Subcutaneous abdominal adipose tissue (tissue), 5 donors: ENCODE measurements around the gene KCNC2.

Source experiments
- H3K27ac ChIP-seq: one replicate; pipeline ENCODE4 v1.7.0; 2013; ENCODE audit warnings: low read depth, mild to moderate bottlenecking, inconsistent platforms, low read length, moderate library complexity
- H3K27me3 ChIP-seq, 5 donors: one replicate each; pipeline ENCODE4 v1.7.0; 2013; ENCODE audit warnings: low read length in 5 of 5, inconsistent platforms in 1 of 5; ENCODE audit not compliant: control insufficient read depth in 5 of 5, insufficient read depth in 4 of 5
- H3K36me3 ChIP-seq, 5 donors: one replicate each; pipeline ENCODE4 v1.7.0; 2013; ENCODE audit warnings: low read length in 5 of 5; ENCODE audit not compliant: control insufficient read depth in 5 of 5, insufficient read depth in 5 of 5
- H3K4me1 ChIP-seq, 5 donors: one replicate each; pipeline ENCODE4 v1.7.0; 2013; ENCODE audit warnings: low read length in 5 of 5, mild to moderate bottlenecking in 3 of 5, moderate library complexity in 1 of 5; ENCODE audit not compliant: control insufficient read depth in 5 of 5, insufficient read depth in 5 of 5
- H3K4me3 ChIP-seq, 5 donors: one replicate each; pipeline ENCODE4 v1.7.0; 2013; ENCODE audit warnings: low read length in 5 of 5, low read depth in 1 of 5
- H3K9ac ChIP-seq, 5 donors: one replicate each; pipeline ENCODE4 v1.7.0; 2013; ENCODE audit warnings: low read length in 5 of 5, mild to moderate bottlenecking in 4 of 5, moderate library complexity in 3 of 5
- H3K9me3 ChIP-seq, 5 donors: one replicate each; pipeline ENCODE4 v1.7.0; 2013; ENCODE audit warnings: low read length in 5 of 5; ENCODE audit not compliant: control insufficient read depth in 5 of 5
- donor health status: healthy.
- donor health status: healthy.
- donor health status: healthy.
- donor health status: healthy.
- donor health status: healthy.

The KCNC2 gene

GRCh38 chr12:75081305-75081704 lies 128.3 kb downstream of the KCNC2 start:
- Histone ChIP-seq H3K27ac (no peak overlapping the region), H3K9ac (no peak overlapping the region), H3K36me3 (no peaks in the 10 kb centered on the region), H3K4me1 (no peaks in the 10 kb centered on the region), H3K27me3 (no peaks in the 10 kb centered on the region), H3K9me3 (no peaks in the 10 kb centered on the region), H3K4me3 (no peak overlapping the region)

DNA sequence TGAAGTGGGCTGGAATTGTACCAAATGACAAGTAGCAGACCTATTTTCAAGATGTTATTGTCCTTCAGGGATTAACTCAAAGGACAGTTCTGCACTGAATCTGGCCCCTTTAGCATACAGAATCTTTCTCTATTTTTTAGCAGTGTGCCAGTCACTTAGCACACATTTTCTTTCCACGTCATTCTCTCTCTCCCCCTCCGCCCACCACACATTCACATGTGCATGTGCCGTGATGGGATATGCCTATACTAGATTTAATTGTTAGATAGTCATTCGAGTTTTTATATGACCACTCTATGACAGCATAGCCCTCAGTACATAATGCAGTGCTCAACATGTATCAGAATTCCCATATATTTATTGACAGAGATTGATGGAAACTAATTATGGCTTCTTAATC lies 129.1 kb downstream of the KCNC2 start:
- Histone ChIP-seq H3K9ac (no peak overlapping the region), H3K9me3 (no peaks in the 10 kb centered on the region)

GRCh38 chr12:75065482-75065881 lies 144.2 kb downstream of the KCNC2 start:
- Histone ChIP-seq H3K4me1 (no peaks in the 10 kb centered on the region), H3K4me3 (no peak overlapping the region)

More for the DNA sequence above, 129.1 kb downstream of the KCNC2 start:
- no peak overlapping the region for H3K27ac ChIP-seq
- H3K4me1 ChIP-seq, result no peaks in the 10 kb centered on the region
- no peaks in the 10 kb centered on the region for H3K27me3 ChIP-seq
- H3K36me3 ChIP-seq, result no peaks in the 10 kb centered on the region
- H3K4me3 ChIP-seq, result no peak overlapping the region

GRCh38 chr12:75062691-75063090 lies 146.9 kb downstream of the KCNC2 start:
- H3K4me3 ChIP-seq, result no peak overlapping the region
- H3K27ac ChIP-seq, result no peak overlapping the region
- H3K9me3 ChIP-seq, result no peaks in the 10 kb centered on the region
- no peak overlapping the region for H3K9ac ChIP-seq
- no peaks in the 10 kb centered on the region for H3K36me3 ChIP-seq
- H3K27me3 ChIP-seq, result no peaks in the 10 kb centered on the region
- H3K4me1 ChIP-seq, result no peaks in the 10 kb centered on the region

More at GRCh38 chr12:75065482-75065881, 144.2 kb downstream of the KCNC2 start:
- Histone ChIP-seq H3K27ac (no peak overlapping the region), H3K9ac (no peak overlapping the region), H3K27me3 (no peaks in the 10 kb centered on the region), H3K36me3 (no peaks in the 10 kb centered on the region), H3K9me3 (no peaks in the 10 kb centered on the region)

- Histone ChIP-seq H3K4me3 (no peak overlapping the region), H3K27ac (no peak overlapping the region), H3K9me3 (no peaks in the 10 kb centered on the region), H3K27me3 (no peaks in the 10 kb centered on the region), H3K36me3 (no peaks in the 10 kb centered on the region), H3K9ac (no peak overlapping the region), H3K4me1 (no peaks in the 10 kb centered on the region)
Measured at GRCh38 chr12:75058228-75058627, 151.4 kb downstream of the KCNC2 start.

DNA sequence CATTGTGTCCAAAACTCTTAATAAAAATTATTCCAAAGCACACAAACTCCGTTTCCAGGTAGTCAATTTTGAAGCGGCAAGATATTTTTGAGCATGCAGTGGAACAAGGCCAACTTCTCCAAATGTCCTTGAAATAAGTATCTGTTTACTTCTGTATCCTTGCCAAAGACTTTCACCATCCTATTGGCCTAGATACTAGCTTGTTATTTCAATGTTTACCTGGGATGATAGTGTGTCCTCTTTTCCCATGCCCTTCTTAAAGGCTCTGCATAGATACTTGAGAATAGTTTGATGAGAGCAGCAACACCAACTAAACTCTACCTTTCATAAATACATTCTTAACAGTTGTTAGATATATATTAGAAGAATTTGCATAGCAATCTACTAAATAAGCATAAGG lies 160.9 kb downstream of the KCNC2 start:
- H3K4me1 ChIP-seq, result no peaks in the 10 kb centered on the region
- no peak overlapping the region for H3K27ac ChIP-seq
- H3K9ac ChIP-seq, result no peak overlapping the region
- H3K9me3 ChIP-seq, result no peaks in the 10 kb centered on the region
- H3K4me3 ChIP-seq, result no peak overlapping the region
- H3K27me3 ChIP-seq, result no peaks in the 10 kb centered on the region
- no peaks in the 10 kb centered on the region for H3K36me3 ChIP-seq

- no peaks in the 10 kb centered on the region for H3K27me3 ChIP-seq
- no peaks in the 10 kb centered on the region for H3K36me3 ChIP-seq
- no peak overlapping the region for H3K27ac ChIP-seq
- no peaks in the 10 kb centered on the region for H3K9me3 ChIP-seq
- no peaks in the 10 kb centered on the region for H3K4me1 ChIP-seq
- H3K4me3 ChIP-seq, result no peak overlapping the region
- no peak overlapping the region for H3K9ac ChIP-seq
Measured at GRCh38 chr12:75047885-75048525, 161.6 kb downstream of the KCNC2 start.

- Histone ChIP-seq H3K27me3 (no peaks in the 10 kb centered on the region), H3K4me1 (no peaks in the 10 kb centered on the region), H3K36me3 (no peaks in the 10 kb centered on the region), H3K4me3 (no peak overlapping the region), H3K27ac (no peak overlapping the region), H3K9me3 (no peaks in the 10 kb centered on the region), H3K9ac (no peak overlapping the region)
Measured at GRCh38 chr12:75042125-75042524, 167.5 kb downstream of the KCNC2 start.

- no peaks in the 10 kb centered on the region for H3K9me3 ChIP-seq
- no peak overlapping the region for H3K27ac ChIP-seq
- no peaks in the 10 kb centered on the region for H3K36me3 ChIP-seq
Measured at GRCh38 chr12:75041472-75041871, 168.2 kb downstream of the KCNC2 start.

GRCh38 chr12:75020068-75020557 lies 189.5 kb downstream of the KCNC2 start:
- no peak overlapping the region for H3K27ac ChIP-seq
- H3K9me3 ChIP-seq, result peaks cover 24 to 77% (median 49%) of the 10 kb centered on the region in 5 donors
- H3K9ac ChIP-seq, result no peak overlapping the region
- peak overlapping the region in 2 of 5 donors; percentile 16 to 41 for H3K4me3 ChIP-seq
- no peaks in the 10 kb centered on the region for H3K4me1 ChIP-seq
- no peaks in the 10 kb centered on the region for H3K36me3 ChIP-seq
- no peaks in the 10 kb centered on the region for H3K27me3 ChIP-seq

More at GRCh38 chr12:75041472-75041871, 168.2 kb downstream of the KCNC2 start:
- no peak overlapping the region for H3K4me3 ChIP-seq
- H3K9ac ChIP-seq, result no peak overlapping the region
- H3K27me3 ChIP-seq, result no peaks in the 10 kb centered on the region
- no peaks in the 10 kb centered on the region for H3K4me1 ChIP-seq
